ENCODE results near the gene DLX1.

- no peak for TF ChIP-seq SIN3A (conservative IDR thresholded peaks at IDR 0.05 in 1 of 2, IDR thresholded peaks at IDR 0.05 in 1 of 2; ENCODE audit: low read depth in 1 of 2, low read length in 2 of 2)
- no peak for TF ChIP-seq CBX5 (IDR thresholded peaks at IDR 0.05; ENCODE audit: low read depth, low read length)
- no peak for TF ChIP-seq CTCF (IDR thresholded peaks at IDR 0.05; ENCODE audit: control extremely low read depth in 1 of 3, insufficient read depth in 1 of 3, low read depth in 1 of 3, low read length in 3 of 3)
These were observed 4.6 kb upstream of the DLX1 start for GRCh38 chr2:172080641-172081220.

All from H1 (cell line).